GM19025 (cell line): ENCODE data around the gene CEP131.

Experiments
- ATAC-seq: cut with Tn5 transposase; IDR thresholded peaks from one replicate; pipeline ENCODE4 v1.9.1; 2021; ENCODE audit warnings: mild to moderate bottlenecking, low read depth, moderate library complexity; ENCODE audit not compliant: unreplicated experiment

CEP131 gene

GRCh38 chr17:81171941-81172340 is 50.8 kb downstream of the CEP131 start:
- no peak for ATAC-seq

GRCh38 chr17:81170727-81171494 is 51.9 kb downstream of the CEP131 start:
- no peak for ATAC-seq

- no peak for ATAC-seq
Observed at GRCh38 chr17:81169870-81170309, 52.9 kb downstream of the CEP131 start.

- no peak for ATAC-seq
Observed at GRCh38 chr17:81167638-81168037, 55.1 kb downstream of the CEP131 start.

- ATAC-seq: no peak
Observed at GRCh38 chr17:81167194-81167524, 55.6 kb downstream of the CEP131 start.

- ATAC-seq: no peak
Observed at GRCh38 chr17:81166033-81166492, 56.7 kb downstream of the CEP131 start, which contains the start of gene AATK. Gene AATK, minus strand, starts transcription at chr17:81166221. Its CDS starts 229 bp downstream, at chr17:81165992.

GRCh38 chr17:81165246-81166032 is 57.3 kb downstream of the CEP131 start, which contains the start of gene PVALEF:
Gene PVALEF, plus strand, starts transcription at chr17:81165507. Its CDS starts 15,720 bp downstream, at chr17:81181227.
- ATAC-seq: no peak

GRCh38 chr17:81164371-81165245 is 58.2 kb downstream of the CEP131 start:
- ATAC-seq: no peak

- no peak for ATAC-seq
Observed at GRCh38 chr17:81163703-81164370, 58.9 kb downstream of the CEP131 start.

GRCh38 chr17:81163051-81163695 is 59.6 kb downstream of the CEP131 start:
- ATAC-seq: no peak

GRCh38 chr17:81162491-81162890 is 60.3 kb downstream of the CEP131 start:
- no peak for ATAC-seq

- ATAC-seq: no peak
Observed at GRCh38 chr17:81161972-81162371, 60.8 kb downstream of the CEP131 start.

GRCh38 chr17:81161536-81161935 is 61.2 kb downstream of the CEP131 start:
- no peak for ATAC-seq

- ATAC-seq: no peak
Observed at GRCh38 chr17:81160747-81161453, 61.9 kb downstream of the CEP131 start.

GRCh38 chr17:81160306-81160705 is 62.5 kb downstream of the CEP131 start:
- no peak for ATAC-seq

GRCh38 chr17:81159611-81160265 is 63.0 kb downstream of the CEP131 start:
- no peak for ATAC-seq

GRCh38 chr17:81158688-81159590 is 63.8 kb downstream of the CEP131 start:
- no peak for ATAC-seq
